Renal cortical epithelial cell (primary cell): ENCODE measurements around the gene LZTS3. TPM values are rescaled to one million over a fixed set of nuclear protein-coding genes. Genes with fewer than 3 reads are reported as not detected.
"Not testable (repeated sequence)": the region's sequence is repeated elsewhere in the genome, so short reads cannot be mapped to it uniquely, and the experiment has no call there.

Experiments
- DNase-seq: peaks from one replicate; pipeline ENCODE4 v3.0.0-alpha.2; 2011; ENCODE audit warnings: low read depth
- total RNA-seq: library from RNA; depleted of rRNA; stranded (reverse); fragments of >200 nt; gene quantifications from 2 replicates; pipeline ENCODE4 v1.2.3, GENCODE V29; 2014

Gene LZTS3
- total RNA-seq, 1 donor from 2014 or later, result 23.5 TPM

DNA sequence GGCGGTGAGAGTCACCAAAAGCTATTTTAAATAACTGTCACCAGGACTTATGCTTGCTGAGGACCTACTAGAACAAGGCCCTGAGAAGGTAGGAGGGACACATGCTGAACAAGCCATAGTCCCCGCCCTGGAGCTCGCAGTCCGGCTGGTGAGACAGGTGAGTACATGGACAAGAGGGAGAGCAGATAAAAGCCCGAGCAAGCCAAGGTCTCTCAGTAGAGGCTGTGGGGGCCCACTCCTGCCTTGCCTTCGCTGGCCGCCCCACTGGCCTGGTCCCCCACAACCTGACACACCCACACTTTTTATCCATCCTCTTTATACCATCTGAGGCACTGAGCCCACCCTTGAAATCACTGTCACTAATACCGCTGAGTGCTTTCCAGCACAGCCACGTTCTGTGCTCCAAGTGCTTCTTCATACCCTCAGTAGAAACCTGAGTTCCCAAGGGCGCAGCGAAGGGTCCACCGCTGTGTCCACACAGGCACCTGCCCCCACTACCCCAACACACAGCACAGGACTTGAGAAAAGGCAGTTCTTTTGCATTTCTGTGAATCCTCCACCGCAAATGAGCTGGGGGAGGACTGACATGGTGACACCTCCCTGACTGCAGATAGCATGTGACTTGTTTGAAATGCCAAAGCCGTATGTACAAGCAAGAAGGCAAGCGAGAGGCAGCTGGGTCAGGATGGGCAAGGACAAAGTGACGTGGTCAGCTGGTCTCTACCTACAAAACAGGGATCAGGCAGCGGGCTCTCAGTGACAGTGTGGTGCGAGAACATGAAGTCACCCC lies 19.1 kb upstream of the LZTS3 start:
- no peak for DNase-seq

DNA sequence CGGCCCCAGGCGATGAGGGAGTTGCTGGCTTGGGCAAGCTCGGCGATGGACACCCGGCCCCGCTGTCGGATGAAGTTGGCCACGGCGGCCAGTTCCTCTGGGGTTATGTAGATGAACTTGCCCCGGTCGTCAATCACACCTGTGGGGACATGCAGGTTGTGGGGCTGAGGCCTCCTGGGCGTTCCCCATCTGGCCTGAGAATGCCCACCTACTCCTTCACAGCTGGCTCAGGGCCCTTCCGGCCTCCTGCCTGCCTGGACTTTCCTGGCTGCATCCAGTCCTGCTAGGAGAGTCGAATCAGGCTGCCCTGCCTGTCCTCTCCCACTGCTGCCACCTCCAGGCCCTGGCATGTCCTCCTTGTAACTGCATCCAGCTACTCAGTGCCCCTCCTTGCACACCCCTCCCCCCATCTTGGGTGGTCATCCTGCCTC lies 17.3 kb upstream of the LZTS3 start:
- DNase-seq, result no peak

DNA sequence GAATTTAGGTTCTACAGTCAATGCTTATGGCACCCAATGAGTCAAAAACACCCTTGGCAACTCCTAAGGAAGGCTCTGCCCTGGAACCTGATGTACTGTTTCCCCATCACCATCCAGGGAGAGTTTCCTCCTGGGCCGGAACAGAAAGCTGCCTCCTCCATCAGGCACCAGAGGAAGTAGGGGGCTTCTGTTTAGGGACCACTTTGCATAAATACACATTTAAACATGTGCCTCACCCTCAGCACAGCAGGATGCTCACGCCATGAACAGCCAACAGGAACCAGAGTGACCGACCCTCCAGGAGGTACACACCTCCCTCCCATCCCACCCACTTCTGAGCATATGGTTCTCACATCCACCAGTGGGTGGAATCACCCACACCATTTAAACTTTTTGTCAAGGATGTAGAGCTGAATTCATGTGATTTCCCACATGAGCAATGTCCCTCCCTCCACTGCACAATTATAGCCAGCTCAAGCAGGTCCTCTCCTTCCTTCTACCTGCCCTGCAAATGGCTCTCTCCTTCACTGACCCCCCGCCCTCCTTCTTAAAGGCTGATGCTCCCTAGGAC lies 16.3 kb upstream of the LZTS3 start:
- DNase-seq, result no peak

DNA sequence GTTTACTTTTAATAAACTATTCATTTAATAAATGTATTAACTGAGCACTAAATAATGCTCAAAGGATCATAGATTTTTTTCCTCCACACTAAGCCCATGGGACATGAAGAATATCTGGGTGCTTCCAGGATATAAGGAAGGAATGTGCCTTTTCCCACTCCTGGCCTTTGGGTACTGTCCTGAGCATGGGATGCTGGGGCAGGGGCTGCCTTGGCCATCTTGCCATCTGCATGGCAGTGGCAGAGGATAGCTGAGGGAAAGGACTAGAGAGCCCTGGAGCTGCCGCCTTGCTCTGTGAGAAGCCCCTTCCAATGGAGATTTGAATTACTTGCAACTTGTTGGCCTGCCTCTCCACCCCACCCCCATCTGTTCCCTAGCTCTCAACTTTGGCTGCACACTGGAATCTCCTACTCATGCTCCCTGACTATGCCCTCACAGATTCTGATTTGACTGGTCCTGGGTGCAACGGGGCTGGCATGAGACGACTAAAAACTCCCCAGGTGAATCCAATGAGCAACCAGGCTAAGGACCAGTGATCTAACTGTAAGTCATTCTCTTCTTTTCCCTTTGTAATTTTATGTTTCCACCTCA lies 15.6 kb upstream of the LZTS3 start:
- no peak for DNase-seq

DNA sequence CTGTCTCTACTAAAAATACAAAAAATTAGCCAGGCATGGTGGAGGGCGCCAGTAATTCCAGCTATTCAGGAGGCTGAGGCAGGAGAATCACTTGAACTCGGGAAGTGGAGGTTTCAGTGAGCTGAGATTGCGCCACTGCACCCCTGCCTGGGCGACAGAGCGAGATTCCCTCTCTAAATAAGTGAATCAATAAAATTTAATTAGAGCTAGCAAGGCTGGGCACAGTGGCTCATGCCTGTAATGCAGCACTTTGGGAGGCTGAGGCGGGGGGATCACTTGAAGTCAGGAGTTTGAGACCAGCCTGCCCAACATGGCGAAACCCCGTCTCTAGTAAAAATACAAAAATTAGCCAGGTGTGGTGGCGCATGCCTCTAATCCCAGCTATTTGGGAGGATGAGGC lies 14.5 kb upstream of the LZTS3 start:
- DNase-seq, result not testable (repeated sequence)

DNA sequence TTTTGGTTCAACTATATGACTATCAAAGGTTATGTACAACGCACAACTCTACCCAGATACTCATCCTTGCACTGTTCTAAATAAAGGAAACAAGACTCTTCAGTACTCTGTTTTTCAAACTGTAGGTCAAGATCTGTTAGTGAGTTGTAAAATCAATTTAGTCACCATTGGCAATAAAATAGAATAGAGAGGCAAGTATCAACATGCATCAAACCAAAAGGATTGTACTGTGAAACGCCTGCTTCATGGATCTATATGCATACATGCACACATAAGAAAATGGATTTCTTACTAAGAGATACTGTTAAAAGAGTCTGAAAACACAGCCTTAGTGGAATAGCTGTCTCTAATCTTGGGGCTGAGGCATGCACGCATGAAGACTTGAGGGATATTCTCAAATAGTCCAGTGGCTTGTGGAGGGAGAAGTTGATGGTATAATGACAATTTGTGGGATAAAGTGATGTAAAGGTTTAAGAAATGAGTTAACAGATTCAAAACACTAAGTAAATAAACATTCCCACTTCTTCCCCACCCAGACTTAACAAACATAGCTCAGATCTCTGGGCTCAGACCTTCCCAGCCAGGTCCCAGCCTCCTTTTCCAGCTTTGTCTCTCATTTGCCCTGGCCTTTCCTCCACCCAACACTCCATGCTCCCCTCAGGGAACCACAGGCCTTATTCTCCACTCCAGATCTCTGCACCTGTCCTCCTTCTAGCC lies 10.7 kb upstream of the LZTS3 start:
- DNase-seq, result no peak

DNA sequence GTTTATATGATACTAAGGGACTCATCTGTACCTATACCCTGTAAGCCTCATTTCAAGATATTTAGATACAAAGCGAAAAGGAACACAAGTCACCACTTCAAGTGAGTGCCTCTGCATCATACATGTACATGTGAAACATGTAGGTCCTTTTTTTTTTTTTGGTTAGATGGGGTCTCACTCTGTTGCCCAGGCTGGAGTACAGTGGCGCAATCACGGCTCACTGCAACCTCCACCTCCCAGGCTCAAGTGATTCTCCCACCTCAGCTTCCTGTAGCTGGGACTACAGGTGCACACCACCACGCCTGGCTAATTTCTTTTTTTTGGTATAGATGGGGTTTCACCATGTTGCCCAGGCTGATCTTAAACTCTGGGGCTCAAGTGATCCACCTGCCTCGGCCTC lies 9.1 kb upstream of the LZTS3 start:
- not testable (repeated sequence) for DNase-seq

DNA sequence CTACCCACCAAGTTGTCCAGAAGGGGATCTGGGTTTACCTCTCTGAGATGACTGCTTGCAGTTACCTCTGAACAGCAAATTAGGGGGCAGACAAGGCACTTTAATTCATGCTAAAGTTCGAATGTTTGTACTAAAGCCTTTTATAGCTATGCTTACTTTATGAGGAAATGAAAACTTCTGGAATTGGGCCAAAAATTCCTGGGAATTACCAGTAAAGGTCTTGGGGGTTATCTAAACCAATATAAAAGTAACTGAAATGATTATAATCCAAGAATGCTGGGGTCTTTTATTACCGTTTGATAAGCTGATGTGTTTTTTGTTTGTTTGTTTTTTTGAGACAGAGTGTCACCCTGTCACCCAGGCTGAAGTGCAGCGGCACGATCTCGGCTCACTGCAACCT lies 7.9 kb upstream of the LZTS3 start:
- no peak for DNase-seq

DNA sequence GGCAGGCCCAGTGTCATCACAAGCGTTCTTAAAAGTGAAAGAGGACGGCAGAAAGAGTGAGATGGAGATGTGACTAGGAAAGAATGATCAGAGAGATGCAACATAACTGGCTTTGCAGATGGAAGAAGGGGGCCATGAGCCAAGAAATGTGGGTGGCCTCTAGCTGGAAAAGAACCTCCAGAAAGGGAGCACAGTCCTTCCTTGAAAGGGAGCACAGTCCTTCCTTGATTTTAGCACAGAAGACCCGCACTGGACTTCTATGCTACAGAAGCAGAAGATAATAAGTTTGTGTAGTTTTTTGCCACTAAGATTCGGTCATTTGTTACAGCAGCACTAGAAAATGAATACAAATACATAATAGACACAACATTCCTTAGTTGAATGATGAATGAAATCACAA lies 7.0 kb upstream of the LZTS3 start:
- no peak for DNase-seq

DNA sequence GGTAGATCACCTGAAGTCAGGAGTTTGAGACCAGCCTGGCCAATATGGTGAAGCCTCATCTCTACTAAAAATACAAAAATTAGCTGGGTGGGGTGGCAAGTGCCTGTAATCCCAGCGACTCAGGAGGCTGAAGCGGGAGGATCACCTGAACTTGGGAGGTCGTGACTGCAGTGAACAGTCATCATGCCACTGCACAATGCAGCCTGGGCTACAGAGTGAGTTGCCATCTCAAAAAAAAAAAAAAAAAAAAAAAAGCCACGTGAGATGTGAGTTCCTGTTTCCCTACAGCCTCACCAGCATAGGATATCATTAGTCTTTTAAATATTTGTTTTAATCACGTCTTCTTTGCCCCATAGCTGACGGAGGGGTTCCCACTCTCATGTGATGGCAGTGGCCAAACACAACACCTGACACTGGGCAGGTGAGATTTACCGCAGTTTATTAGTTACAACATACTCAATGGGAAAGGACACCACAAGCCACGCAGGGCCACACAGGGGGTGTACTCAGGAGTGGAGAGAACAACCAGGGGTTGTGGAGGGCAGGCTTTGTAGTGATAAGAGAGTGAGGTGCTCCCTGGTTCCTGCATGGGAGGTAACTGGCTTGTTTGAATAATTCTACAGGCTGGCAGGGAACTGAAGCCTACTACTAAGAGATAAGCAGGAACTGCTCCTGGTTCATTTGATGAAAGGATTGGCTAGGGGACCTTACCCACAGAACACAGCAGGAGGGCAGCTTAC lies 4.6 kb upstream of the LZTS3 start:
- no peak for DNase-seq

DNA sequence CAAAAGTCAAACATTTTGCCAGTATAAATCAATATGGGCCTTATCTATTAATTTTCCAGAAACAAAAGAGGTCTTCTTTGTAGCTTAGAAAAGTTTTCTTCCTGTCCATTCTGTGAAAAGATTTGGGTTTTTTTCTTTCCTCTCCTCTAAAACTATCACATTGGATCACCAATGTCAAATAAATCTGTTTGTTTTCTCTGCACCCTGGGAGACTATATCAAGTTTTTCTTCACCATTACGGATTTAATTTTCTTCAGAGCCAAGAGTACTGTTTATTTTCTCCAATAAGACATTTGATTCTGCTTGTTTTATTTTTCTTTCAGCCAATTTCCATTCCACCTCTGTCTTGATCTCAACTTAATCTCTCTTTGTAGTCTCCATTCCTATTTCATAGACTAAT lies 1.9 kb upstream of the LZTS3 start:
- no peak for DNase-seq

DNA sequence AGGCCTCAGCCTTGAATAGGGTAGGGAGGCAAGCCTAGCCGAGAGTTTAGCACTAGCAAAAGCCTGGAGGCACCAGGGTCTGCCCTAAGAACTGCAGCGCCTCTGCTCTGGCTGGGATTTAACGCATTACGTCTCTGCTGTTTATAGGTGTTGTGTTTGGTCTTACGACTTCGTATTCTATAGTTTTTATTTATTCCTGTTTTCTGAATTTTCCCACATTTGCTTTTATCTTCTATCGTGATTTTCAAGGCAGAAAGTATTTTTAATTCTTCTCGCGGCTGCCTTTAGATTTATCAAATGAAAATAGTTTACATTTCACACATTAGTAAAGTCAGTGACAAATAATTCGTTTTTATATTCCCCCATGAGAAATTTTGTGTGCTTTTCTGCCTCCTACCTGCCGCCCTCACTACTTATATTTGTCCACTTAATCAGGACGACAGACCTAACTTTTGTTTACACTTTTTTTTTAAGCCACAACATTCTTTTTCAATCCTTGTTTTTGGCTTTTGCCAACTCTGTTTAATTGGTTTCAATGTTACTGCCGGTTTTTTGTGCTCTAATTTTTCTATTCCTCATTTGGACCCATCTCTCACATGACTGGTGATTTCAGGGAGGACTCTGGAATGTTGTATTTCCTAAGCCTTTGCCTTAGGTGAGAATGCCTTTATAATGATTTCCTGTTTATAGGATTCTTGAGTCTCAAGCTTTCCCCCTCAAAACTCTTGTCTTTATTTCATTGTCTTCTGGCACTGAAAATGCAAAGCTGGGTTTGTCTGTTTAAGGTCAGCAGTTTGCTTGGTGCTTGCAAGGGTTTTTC lies 1.3 kb upstream of the LZTS3 start:
- peak; percentile 61 for DNase-seq

DNA sequence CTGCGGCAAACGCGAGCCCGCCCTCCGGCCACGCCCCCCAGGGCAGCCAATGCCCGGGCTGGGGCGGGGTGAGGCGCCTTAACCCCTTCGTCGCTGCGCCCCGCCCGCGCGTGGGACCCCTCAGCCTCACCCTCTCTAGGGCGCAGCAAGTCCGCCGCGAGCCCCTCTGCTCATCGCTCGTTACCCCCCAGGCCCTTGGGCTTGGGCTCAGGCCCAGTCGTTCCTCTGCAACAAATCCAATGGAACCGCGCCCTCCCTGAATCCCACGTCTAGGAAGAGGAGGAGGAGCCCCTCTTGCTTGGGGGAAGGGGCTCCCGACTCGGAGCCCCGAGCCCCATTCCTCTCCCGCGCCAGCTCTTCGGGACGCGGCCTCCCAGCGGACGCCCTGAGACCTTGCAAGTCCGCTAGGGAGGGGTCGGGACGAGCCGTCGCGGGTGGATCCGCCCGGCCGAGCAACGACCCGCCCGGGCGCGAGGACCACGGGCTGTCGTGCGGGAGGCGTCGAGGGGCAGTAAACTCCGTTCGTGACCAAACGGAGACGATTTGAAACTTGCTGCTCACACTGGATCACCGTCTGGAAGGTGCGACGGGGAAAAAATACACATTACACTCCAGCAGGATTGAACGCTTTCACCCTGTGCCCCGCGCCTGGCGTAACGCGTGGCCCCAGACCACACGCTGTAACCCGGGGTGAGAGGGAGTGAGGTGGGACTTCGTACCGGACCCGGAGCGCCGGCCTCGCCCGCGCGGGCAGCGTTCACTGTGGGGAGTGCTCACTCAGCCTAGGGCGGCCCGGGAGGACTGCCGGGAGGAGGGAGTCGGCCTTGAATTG lies 477 bp upstream of the LZTS3 start:
- peak; percentile 36 for DNase-seq

DNA sequence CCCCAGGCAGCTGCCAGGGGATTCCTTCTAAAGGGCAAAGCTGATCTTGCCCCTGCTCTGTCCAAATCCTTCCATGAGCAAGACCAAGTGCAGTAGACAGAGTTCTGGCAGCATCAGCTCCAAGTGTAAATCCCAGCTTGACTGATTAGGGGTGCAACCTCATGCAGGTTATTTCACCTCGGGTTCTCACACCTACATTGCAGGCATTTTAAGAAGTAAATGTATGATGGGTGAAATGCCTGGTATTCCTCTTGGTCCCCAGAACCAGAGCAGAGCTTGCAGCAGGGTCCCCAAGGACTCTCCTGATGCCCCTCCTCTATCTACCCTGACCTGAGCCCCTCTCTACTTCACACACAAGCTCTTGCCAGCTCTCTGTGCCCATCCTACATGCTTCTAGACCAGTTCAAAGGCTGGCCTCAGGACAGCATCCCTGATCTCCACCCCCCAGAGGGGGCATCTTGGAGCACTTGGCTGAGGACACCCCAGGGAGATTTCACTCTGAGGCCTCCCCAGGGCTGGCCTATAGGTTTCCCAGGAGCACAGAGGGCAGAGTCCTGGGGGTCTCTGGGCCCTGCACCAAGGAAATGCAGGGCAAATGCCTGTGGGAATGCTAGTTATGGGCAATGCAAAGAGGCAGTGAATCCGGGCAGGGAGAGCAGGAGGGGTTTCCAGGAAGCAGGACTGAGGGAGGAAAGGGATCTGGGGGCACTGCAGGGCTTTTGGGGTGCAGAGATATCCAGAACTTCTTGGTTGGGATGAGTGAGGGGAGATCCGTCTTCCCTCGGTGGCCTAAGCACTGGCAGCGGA lies 1.0 kb downstream of the LZTS3 start:
- DNase-seq, result no peak

DNA sequence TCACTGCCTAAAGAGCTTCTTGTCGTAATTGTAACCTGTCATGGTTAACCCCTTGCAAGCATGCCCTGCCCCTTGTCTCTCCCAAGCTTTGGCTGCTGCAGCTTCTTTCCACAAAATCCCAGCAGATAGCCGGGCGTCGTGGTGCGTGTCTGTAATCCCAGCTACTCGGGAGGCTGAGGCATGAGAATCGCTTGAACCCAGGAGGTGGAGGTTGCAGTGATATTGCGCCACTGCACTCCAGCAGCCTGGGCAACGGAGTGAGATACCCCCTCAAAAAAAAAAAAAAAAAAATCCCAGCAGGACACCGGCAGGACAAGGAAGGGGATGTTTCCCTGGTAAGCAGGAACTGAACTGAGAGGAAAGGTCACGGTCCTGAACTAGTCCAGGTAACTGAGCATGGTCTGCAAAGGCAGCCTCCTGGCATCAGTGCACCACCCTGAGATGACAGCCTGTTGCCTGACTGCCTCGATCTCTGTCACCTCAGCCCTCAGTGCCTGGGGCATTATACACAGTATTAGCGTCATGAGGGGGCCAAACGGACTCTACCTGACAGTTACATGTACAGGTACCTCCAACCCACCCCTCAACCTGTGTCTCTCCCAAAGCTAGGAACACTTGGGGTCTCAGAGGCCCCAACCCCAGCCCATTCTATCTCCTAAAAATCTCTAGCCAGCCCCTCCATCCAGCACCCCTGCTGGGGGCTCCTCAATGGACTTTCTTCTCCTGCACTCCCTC lies 1.8 kb downstream of the LZTS3 start:
- no peak for DNase-seq

DNA sequence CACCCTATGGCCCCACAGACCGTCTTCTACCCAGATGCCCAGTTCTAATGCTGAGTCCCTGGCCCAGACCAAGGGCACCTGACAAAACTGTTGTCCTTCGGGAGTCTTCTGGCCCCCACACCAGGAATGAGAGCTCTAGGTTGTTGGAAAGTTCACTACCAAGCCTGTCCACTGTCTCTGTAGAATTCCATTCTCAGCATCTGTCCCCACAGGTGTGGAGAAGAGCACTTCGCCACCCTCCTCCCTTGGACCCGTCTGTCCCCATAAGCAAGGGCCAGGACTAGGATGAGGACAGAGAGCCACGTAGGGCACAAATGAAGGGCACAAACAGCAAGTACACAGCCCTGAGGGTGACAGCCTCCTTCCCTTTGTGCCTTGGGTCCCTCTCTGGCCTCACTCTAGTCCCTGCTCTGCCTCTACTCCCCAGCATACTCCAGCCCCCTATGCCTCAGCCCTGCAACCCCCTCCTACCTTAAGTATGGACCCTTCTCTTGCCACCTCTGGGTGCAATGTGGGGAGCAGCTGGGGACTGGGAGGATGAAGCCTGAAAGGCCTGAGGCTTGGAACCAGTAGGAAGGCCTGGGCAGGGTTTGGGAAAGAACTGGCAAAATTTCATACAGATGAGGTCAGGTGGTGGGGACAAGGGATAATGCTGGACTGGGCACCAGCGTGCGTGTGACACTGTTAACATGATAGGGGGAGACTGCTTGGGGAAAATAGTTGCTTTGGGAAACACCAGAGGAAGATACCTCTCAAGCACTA lies 4.3 kb downstream of the LZTS3 start:
- no peak for DNase-seq

DNA sequence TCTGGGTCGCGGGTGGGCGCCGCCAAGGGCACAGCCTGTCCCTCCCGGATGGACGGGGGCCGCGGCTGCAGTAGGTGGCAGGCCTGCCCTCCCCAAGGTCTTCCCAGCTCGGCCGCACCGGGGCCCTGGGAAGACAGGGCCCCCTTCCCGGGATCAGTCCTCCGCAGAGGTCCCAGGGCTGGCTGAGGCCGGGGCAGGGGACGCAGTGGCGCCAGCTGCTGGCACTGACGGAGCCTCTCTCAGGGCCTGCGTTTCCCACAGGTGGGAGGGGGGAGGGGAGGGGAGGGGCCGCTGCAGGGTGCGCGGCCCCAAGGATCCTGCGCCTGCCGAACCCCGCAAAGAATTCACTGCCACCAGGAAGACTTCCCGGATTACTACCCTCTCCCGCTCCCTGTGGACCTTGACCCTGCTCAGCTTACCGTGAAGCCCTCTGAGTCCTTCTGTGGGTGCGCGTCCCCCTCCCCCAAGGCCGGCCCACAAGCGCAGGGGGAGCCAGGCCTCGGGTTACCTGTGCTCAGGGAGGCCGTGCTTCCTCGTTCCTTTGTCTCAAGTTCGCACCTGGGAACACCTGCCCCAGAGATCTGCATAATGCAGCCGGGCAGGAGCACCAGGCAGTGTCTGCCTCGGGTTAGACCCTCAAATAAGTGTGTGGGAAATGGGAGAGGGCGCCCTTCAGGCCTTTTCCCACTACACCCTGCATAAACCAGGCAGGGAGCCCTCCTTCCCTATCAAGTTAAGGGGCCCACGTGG lies 5.1 kb downstream of the LZTS3 start:
- no peak for DNase-seq
